ENCODE results near the gene FXYD3. TPM values are rescaled to one million over a fixed set of nuclear protein-coding genes. Genes with fewer than 3 reads are reported as not detected.

The FXYD3 gene
- total RNA-seq, 1 experiment from 2014 or later, result 36.7 TPM

DNA sequence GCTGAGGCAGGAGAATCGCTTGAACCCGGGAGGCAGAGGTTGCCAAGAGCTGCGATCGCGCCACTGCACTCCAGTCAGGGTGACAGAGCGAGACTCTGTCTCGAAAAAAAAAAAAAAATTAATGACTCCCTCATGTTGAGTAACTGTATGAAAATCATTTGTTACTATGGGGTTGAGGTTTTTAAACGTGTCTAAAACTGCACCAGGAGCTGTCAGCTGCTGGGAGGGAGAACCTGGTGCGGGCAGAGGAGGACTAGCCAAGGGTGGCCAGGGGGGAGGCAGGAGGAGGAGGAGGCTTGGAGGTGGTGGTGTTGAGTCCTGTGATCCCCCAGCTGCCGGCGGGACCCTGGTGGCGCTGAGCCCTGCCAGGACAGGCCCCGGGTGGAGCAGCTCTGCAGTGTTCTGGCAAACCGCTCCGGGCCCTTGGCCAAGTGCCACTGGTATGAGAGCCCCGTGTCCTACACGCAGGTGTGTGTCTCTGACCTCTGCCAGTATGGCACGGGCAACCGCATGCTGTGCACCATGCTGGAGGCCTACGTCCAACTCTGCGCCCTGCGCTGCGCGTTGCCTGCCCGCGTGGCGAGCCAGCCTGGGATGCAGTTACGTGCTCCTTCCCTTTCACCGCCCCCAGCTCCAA lies 17.1 kb upstream of the FXYD3 start:
- no peak overlapping the region for H3K4me3 ChIP-seq (ENCODE audit: low read depth, low read length)
- H3K4me1 ChIP-seq, result peaks cover 22% of the 10 kb centered on the region
- no peaks in the 10 kb centered on the region for H3K9me3 ChIP-seq
- Mint-ChIP-seq H3K27me3 (ENCODE audit: insufficient read depth, unreplicated experiment) (no peaks in the 10 kb centered on the region), H3K36me3 (ENCODE audit: insufficient read depth, unreplicated experiment) (no peaks in the 10 kb centered on the region), H3K4me1 (ENCODE audit: low read depth, unreplicated experiment) (peaks cover 28% of the 10 kb centered on the region), H3K4me3 (ENCODE audit: unreplicated experiment) (no peak overlapping the region), H3K27ac (ENCODE audit: unreplicated experiment) (no peak overlapping the region), H3K9me3 (ENCODE audit: unreplicated experiment) (peaks cover 9% of the 10 kb centered on the region)
- DNase-seq, result no peak
- no peaks in the 10 kb centered on the region for H3K36me3 ChIP-seq (ENCODE audit: control insufficient read depth, insufficient read depth, low read length)
- TF ChIP-seq, protein P1, sequence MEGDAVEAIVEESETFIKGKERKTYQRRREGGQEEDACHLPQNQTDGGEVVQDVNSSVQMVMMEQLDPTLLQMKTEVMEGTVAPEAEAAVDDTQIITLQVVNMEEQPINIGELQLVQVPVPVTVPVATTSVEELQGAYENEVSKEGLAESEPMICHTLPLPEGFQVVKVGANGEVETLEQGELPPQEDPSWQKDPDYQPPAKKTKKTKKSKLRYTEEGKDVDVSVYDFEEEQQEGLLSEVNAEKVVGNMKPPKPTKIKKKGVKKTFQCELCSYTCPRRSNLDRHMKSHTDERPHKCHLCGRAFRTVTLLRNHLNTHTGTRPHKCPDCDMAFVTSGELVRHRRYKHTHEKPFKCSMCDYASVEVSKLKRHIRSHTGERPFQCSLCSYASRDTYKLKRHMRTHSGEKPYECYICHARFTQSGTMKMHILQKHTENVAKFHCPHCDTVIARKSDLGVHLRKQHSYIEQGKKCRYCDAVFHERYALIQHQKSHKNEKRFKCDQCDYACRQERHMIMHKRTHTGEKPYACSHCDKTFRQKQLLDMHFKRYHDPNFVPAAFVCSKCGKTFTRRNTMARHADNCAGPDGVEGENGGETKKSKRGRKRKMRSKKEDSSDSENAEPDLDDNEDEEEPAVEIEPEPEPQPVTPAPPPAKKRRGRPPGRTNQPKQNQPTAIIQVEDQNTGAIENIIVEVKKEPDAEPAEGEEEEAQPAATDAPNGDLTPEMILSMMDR (IDR thresholded peaks at IDR 0.05; ENCODE audit: insufficient read depth in 1 of 2, low read depth in 1 of 2, low read length in 1 of 2, severe bottlenecking in 1 of 2, unreplicated experiment in 1 of 2), result no peak
- H3K27me3 ChIP-seq (replicated peaks; ENCODE audit: control insufficient read depth, insufficient read depth, low read length), result no peaks in the 10 kb centered on the region
- POLR2A ChIA-PET, result no interaction called here
- intact Hi-C loops (cut with micrococcal nuclease; ENCODE audit: unreplicated experiment), result no loop called here
- CTCF ChIA-PET, result interaction anchor here (0.6 to 0.9 kb wide), 2 partner anchors 13 to 289 kb away, joined by 3 to 5 read pairs; no protein-coding TSS in a partner anchor
- BruUV-seq (replicated peaks), result no TSS peak

DNA sequence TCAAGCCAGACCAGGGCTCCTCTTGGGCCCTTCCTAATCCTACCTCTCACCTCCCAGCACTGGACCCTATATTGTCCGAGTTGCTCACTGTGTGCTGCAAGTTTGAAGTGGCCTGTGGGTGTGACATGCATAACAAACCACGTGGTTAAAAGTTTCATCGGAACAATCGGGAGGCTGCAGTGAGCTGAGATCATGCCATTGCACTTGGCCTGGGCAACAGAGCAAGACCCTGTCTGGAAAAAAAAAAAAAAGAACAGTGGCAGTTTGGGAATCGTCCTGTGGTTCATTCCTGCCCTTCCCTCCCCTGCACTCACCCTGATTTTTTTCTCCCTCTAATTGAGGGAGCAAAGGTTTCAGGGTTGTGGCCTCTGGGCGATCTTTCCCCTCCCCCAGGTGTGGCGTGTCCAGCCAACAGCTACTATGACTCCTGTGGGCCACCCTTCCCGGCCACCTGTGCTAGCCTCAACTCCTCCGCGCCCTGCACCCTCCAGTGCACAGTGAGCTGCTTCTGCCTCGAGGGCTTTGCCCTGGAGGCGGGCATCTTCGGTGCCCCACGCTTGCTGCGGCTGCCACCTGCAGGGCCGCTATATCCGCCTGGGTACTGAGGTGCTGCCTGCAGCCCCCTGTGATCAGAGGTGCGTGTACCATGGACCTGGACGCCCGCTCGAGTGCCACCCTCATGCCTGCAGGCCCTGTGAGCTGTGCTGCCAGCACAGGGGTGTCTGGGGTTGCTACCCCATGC lies 16.3 kb upstream of the FXYD3 start:
- no TSS peak for BruUV-seq (replicated peaks)
- ChIA-PET CTCF (interaction anchor here (0.9 kb wide), 1 partner anchor 12 kb away, joined by 5 read pairs; no protein-coding TSS in a partner anchor), POLR2A (no interaction called here)
- H3K4me1 Mint-ChIP-seq (ENCODE audit: low read depth, unreplicated experiment), result peaks cover 25% of the 10 kb centered on the region
- peaks cover 9% of the 10 kb centered on the region for H3K9me3 Mint-ChIP-seq (ENCODE audit: unreplicated experiment)
- no peaks in the 10 kb centered on the region for H3K36me3 Mint-ChIP-seq (ENCODE audit: insufficient read depth, unreplicated experiment)
- no peak overlapping the region for H3K27ac Mint-ChIP-seq (ENCODE audit: unreplicated experiment)
- H3K4me3 Mint-ChIP-seq (ENCODE audit: unreplicated experiment), result no peak overlapping the region
- Histone ChIP-seq H3K27me3 (replicated peaks; ENCODE audit: control insufficient read depth, insufficient read depth, low read length) (no peaks in the 10 kb centered on the region), H3K4me3 (ENCODE audit: low read depth, low read length) (no peak overlapping the region), H3K36me3 (ENCODE audit: control insufficient read depth, insufficient read depth, low read length) (no peaks in the 10 kb centered on the region), H3K4me1 (peaks cover 16% of the 10 kb centered on the region; the same call in 1 of the 2 replicates), H3K9me3 (no peaks in the 10 kb centered on the region)
- H3K27me3 Mint-ChIP-seq (ENCODE audit: insufficient read depth, unreplicated experiment), result no peaks in the 10 kb centered on the region
- DNase-seq, result no peak
- TF ChIP-seq, protein P1 (IDR thresholded peaks at IDR 0.05; ENCODE audit: insufficient read depth in 1 of 2, low read depth in 1 of 2, low read length in 1 of 2, severe bottlenecking in 1 of 2, unreplicated experiment in 1 of 2), result no peak
- intact Hi-C loops (cut with micrococcal nuclease; ENCODE audit: unreplicated experiment), result no loop called here

DNA sequence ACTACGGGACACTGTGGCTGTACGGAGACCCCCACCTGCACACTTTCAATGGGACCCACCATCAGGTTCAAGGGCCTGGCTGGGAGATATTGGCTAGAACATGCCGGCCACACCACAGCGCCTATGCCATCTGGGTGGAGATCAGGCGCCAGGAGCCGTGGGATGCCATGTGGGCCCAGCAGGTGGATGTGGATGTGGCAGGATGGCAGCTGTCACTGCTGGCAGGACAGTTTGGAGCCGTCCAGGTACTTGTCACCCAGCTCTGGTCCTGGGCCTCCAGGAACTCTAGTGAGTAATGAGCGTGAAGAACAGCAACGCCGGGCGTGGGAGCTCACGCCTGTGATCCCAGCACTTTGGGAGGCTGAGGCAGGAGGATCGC lies 15.7 kb upstream of the FXYD3 start:
- POLR2A ChIA-PET, result no interaction called here
- BruUV-seq (replicated peaks), result no TSS peak
- TF ChIP-seq, protein P1 (IDR thresholded peaks at IDR 0.05; ENCODE audit: insufficient read depth in 1 of 2, low read depth in 1 of 2, low read length in 1 of 2, severe bottlenecking in 1 of 2, unreplicated experiment in 1 of 2), result no peak

More for the DNA sequence above, 15.7 kb upstream of the FXYD3 start:
- Histone ChIP-seq H3K27me3 (replicated peaks; ENCODE audit: control insufficient read depth, insufficient read depth, low read length) (no peaks in the 10 kb centered on the region), H3K9me3 (no peaks in the 10 kb centered on the region), H3K36me3 (ENCODE audit: control insufficient read depth, insufficient read depth, low read length) (no peaks in the 10 kb centered on the region), H3K4me3 (ENCODE audit: low read depth, low read length) (no peak overlapping the region), H3K4me1 (peaks cover 10% of the 10 kb centered on the region; the same call in 1 of the 2 replicates)
- Mint-ChIP-seq H3K4me1 (ENCODE audit: low read depth, unreplicated experiment) (peaks cover 20% of the 10 kb centered on the region), H3K9me3 (ENCODE audit: unreplicated experiment) (peaks cover 9% of the 10 kb centered on the region), H3K27ac (ENCODE audit: unreplicated experiment) (no peak overlapping the region), H3K36me3 (ENCODE audit: insufficient read depth, unreplicated experiment) (no peaks in the 10 kb centered on the region), H3K4me3 (ENCODE audit: unreplicated experiment) (no peak overlapping the region), H3K27me3 (ENCODE audit: insufficient read depth, unreplicated experiment) (no peaks in the 10 kb centered on the region)
- DNase-seq, result no peak
- intact Hi-C loops (cut with micrococcal nuclease; ENCODE audit: unreplicated experiment), result no loop called here
- CTCF ChIA-PET, result interaction anchor here (1.0 kb wide), 1 partner anchor 11 kb away, joined by 3 read pairs; no protein-coding TSS in a partner anchor
